Mucosa of stomach (tissue), 1 donor: ENCODE data around the gene GINS3.

Experiments used
- H3K27me3 ChIP-seq: one replicate; pipeline ENCODE4 v1.7.0; 2013; ENCODE audit warnings: mild to moderate bottlenecking, low read length; ENCODE audit not compliant: control insufficient read depth, insufficient read depth
- H3K36me3 ChIP-seq: one replicate; pipeline ENCODE4 v1.7.0; 2013; ENCODE audit warnings: low read length; ENCODE audit not compliant: control insufficient read depth, insufficient read depth
- H3K4me1 ChIP-seq: one replicate; pipeline ENCODE4 v1.7.0; 2013; ENCODE audit warnings: mild to moderate bottlenecking, low read length; ENCODE audit not compliant: control insufficient read depth, insufficient read depth
- H3K4me3 ChIP-seq: one replicate; pipeline ENCODE4 v1.7.0; 2013; ENCODE audit warnings: low read length
- H3K9ac ChIP-seq: one replicate; pipeline ENCODE4 v1.7.0; 2013; ENCODE audit warnings: mild to moderate bottlenecking, low read length, moderate library complexity
- H3K9me3 ChIP-seq: one replicate; pipeline ENCODE4 v1.7.0; 2013; ENCODE audit warnings: mild to moderate bottlenecking, low read length, moderate library complexity; ENCODE audit not compliant: control insufficient read depth
- donor health status: Pancreatic carcinoma.

Gene GINS3

GRCh38 chr16:58435779-58436178 is 43.5 kb downstream of the GINS3 start:
- H3K4me3 ChIP-seq: no peak overlapping the region
- H3K36me3 ChIP-seq: no peaks in the 10 kb centered on the region
- H3K27me3 ChIP-seq: no peaks in the 10 kb centered on the region
- no peaks in the 10 kb centered on the region for H3K9me3 ChIP-seq
- H3K9ac ChIP-seq: no peak overlapping the region
- no peaks in the 10 kb centered on the region for H3K4me1 ChIP-seq

- no peaks in the 10 kb centered on the region for H3K9me3 ChIP-seq
- H3K27me3 ChIP-seq: no peaks in the 10 kb centered on the region
- no peaks in the 10 kb centered on the region for H3K36me3 ChIP-seq
- H3K4me3 ChIP-seq: no peak overlapping the region
- no peak overlapping the region for H3K9ac ChIP-seq
- no peaks in the 10 kb centered on the region for H3K4me1 ChIP-seq
Observed at GRCh38 chr16:58440131-58440530, 47.9 kb downstream of the GINS3 start.

GRCh38 chr16:58442547-58442946 is 50.3 kb downstream of the GINS3 start:
- Histone ChIP-seq H3K36me3 (no peaks in the 10 kb centered on the region), H3K4me1 (no peaks in the 10 kb centered on the region), H3K4me3 (no peak overlapping the region), H3K27me3 (no peaks in the 10 kb centered on the region), H3K9ac (no peak overlapping the region), H3K9me3 (no peaks in the 10 kb centered on the region)

- Histone ChIP-seq H3K36me3 (no peaks in the 10 kb centered on the region), H3K9me3 (no peaks in the 10 kb centered on the region), H3K4me3 (no peak overlapping the region), H3K4me1 (no peaks in the 10 kb centered on the region), H3K27me3 (no peaks in the 10 kb centered on the region), H3K9ac (no peak overlapping the region)
Observed at GRCh38 chr16:58443783-58444182, 51.5 kb downstream of the GINS3 start.

GRCh38 chr16:58444265-58444664 is 52.0 kb downstream of the GINS3 start:
- H3K4me1 ChIP-seq: no peaks in the 10 kb centered on the region
- H3K36me3 ChIP-seq: no peaks in the 10 kb centered on the region
- H3K4me3 ChIP-seq: no peak overlapping the region
- H3K9me3 ChIP-seq: no peaks in the 10 kb centered on the region
- H3K27me3 ChIP-seq: no peaks in the 10 kb centered on the region
- H3K9ac ChIP-seq: no peak overlapping the region

- Histone ChIP-seq H3K36me3 (no peaks in the 10 kb centered on the region), H3K9ac (no peak overlapping the region), H3K4me3 (no peak overlapping the region), H3K9me3 (no peaks in the 10 kb centered on the region), H3K4me1 (no peaks in the 10 kb centered on the region), H3K27me3 (no peaks in the 10 kb centered on the region)
Observed at GRCh38 chr16:58448890-58449289, 56.6 kb downstream of the GINS3 start.

GRCh38 chr16:58449306-58449705 is 57.0 kb downstream of the GINS3 start:
- no peak overlapping the region for H3K4me3 ChIP-seq
- H3K9me3 ChIP-seq: no peaks in the 10 kb centered on the region
- H3K36me3 ChIP-seq: no peaks in the 10 kb centered on the region
- no peak overlapping the region for H3K9ac ChIP-seq
- no peaks in the 10 kb centered on the region for H3K4me1 ChIP-seq
- H3K27me3 ChIP-seq: no peaks in the 10 kb centered on the region

- Histone ChIP-seq H3K4me1 (no peaks in the 10 kb centered on the region), H3K4me3 (no peak overlapping the region), H3K9ac (no peak overlapping the region), H3K36me3 (no peaks in the 10 kb centered on the region), H3K9me3 (no peaks in the 10 kb centered on the region), H3K27me3 (no peaks in the 10 kb centered on the region)
Observed at GRCh38 chr16:58449768-58450167, 57.5 kb downstream of the GINS3 start.

GRCh38 chr16:58450590-58450989 is 58.3 kb downstream of the GINS3 start:
- Histone ChIP-seq H3K27me3 (no peaks in the 10 kb centered on the region), H3K9me3 (no peaks in the 10 kb centered on the region), H3K36me3 (no peaks in the 10 kb centered on the region), H3K9ac (no peak overlapping the region), H3K4me1 (no peaks in the 10 kb centered on the region), H3K4me3 (no peak overlapping the region)

- H3K36me3 ChIP-seq: no peaks in the 10 kb centered on the region
- no peaks in the 10 kb centered on the region for H3K9me3 ChIP-seq
- H3K27me3 ChIP-seq: no peaks in the 10 kb centered on the region
- H3K4me3 ChIP-seq: no peak overlapping the region
- H3K4me1 ChIP-seq: no peaks in the 10 kb centered on the region
- H3K9ac ChIP-seq: no peak overlapping the region
Observed at GRCh38 chr16:58451265-58451689, 59.0 kb downstream of the GINS3 start.

- H3K4me1 ChIP-seq: no peaks in the 10 kb centered on the region
- H3K9ac ChIP-seq: no peak overlapping the region
- no peaks in the 10 kb centered on the region for H3K9me3 ChIP-seq
- H3K36me3 ChIP-seq: no peaks in the 10 kb centered on the region
- peaks cover 1% of the 10 kb centered on the region for H3K27me3 ChIP-seq
- no peak overlapping the region for H3K4me3 ChIP-seq
Observed at GRCh38 chr16:58451945-58452401, 59.7 kb downstream of the GINS3 start.

GRCh38 chr16:58452640-58453039 is 60.4 kb downstream of the GINS3 start:
- Histone ChIP-seq H3K9ac (no peak overlapping the region), H3K9me3 (no peaks in the 10 kb centered on the region), H3K27me3 (peaks cover 3% of the 10 kb centered on the region), H3K36me3 (no peaks in the 10 kb centered on the region), H3K4me1 (no peaks in the 10 kb centered on the region), H3K4me3 (no peak overlapping the region)

GRCh38 chr16:58454178-58454577 is 61.9 kb downstream of the GINS3 start:
- no peaks in the 10 kb centered on the region for H3K9me3 ChIP-seq
- no peak overlapping the region for H3K9ac ChIP-seq
- no peak overlapping the region for H3K4me3 ChIP-seq
- no peaks in the 10 kb centered on the region for H3K36me3 ChIP-seq
- H3K4me1 ChIP-seq: no peaks in the 10 kb centered on the region
- peaks cover 3% of the 10 kb centered on the region for H3K27me3 ChIP-seq
